Kidney epithelial cell (primary cell): ENCODE results near the gene MRPS27. TPM values are rescaled to one million over a fixed set of nuclear protein-coding genes. Genes with fewer than 3 reads are reported as not detected.

Source experiments
- DNase-seq: peaks from one replicate; pipeline ENCODE4 v3.0.0-alpha.2; 2010; ENCODE audit warnings: low read depth
- H3K27me3 ChIP-seq: 2 replicates; pipeline ENCODE4 v1.6.0; 2011; ENCODE audit warnings: low read length; ENCODE audit not compliant: control insufficient read depth, insufficient read depth
- H3K36me3 ChIP-seq: 2 replicates; pipeline ENCODE4 v1.5.1; 2011; ENCODE audit warnings: low read length; ENCODE audit not compliant: control insufficient read depth, insufficient read depth
- H3K4me3 ChIP-seq: 2 replicates; pipeline ENCODE4 v1.5.1; 2011; ENCODE audit warnings: low read depth, mild to moderate bottlenecking, control low read depth, low read length
- total RNA-seq: library from RNA; depleted of rRNA; stranded (reverse); fragments of >200 nt; gene quantifications from 2 replicates; pipeline ENCODE4 v1.2.3, GENCODE V29; 2015
- TF ChIP-seq, protein P1 (sequence below): IDR thresholded peaks from 2 replicates; pipeline ENCODE4 v1.5.1; 2011; ENCODE audit warnings: mild to moderate bottlenecking, moderate library complexity, low read length, control low read depth, inconsistent platforms; ENCODE audit not compliant: insufficient read depth, poor library complexity, severe bottlenecking

Gene MRPS27
- total RNA-seq, 1 donor from 2014 or later: 67.3 TPM

DNA sequence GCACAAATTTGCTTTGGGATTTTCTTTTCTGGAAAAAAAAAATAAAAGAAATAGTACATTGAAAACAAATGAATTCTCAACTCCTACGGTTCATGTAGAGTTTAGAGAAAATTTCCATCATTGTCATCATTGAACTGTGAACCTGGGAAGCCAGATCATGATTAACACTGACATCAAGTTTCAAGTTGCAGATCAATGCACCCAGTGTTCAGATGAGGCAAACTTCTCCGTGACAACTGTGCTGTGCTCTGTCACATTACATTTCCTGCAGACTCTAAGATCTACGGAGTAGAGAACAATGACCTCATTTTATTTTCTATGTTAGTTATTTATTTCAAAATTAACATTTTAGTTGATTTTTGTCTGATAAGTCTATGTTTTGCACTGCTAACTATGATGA lies 113.0 kb downstream of the MRPS27 start:
- Histone ChIP-seq H3K4me3 (no peak overlapping the region), H3K27me3 (no peaks in the 10 kb centered on the region), H3K36me3 (no peaks in the 10 kb centered on the region)
- DNase-seq: no peak
- TF ChIP-seq, protein P1, sequence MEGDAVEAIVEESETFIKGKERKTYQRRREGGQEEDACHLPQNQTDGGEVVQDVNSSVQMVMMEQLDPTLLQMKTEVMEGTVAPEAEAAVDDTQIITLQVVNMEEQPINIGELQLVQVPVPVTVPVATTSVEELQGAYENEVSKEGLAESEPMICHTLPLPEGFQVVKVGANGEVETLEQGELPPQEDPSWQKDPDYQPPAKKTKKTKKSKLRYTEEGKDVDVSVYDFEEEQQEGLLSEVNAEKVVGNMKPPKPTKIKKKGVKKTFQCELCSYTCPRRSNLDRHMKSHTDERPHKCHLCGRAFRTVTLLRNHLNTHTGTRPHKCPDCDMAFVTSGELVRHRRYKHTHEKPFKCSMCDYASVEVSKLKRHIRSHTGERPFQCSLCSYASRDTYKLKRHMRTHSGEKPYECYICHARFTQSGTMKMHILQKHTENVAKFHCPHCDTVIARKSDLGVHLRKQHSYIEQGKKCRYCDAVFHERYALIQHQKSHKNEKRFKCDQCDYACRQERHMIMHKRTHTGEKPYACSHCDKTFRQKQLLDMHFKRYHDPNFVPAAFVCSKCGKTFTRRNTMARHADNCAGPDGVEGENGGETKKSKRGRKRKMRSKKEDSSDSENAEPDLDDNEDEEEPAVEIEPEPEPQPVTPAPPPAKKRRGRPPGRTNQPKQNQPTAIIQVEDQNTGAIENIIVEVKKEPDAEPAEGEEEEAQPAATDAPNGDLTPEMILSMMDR: no peak

DNA sequence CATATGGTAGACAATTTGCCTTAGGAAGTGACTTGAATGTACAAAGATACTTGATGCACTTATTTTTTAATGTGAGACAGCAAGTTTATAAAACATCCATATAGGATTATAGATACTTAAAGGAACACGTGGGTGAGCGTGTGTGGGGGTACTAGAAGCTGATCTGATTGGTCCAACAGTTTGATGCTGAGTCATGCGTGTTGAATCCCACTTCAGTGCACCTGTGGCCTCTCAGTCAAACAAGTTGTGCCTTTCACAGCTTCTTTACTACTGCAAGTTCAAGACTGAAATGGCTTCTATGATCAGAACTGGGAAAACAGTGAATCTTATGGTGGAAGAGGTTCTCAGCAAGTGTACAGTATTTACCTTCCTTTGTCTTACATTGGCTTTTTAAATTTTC lies 113.9 kb downstream of the MRPS27 start:
- H3K27me3 ChIP-seq: no peaks in the 10 kb centered on the region
- TF ChIP-seq, protein P1: no peak
- no peaks in the 10 kb centered on the region for H3K36me3 ChIP-seq
- H3K4me3 ChIP-seq: no peak overlapping the region
- no peak for DNase-seq

DNA sequence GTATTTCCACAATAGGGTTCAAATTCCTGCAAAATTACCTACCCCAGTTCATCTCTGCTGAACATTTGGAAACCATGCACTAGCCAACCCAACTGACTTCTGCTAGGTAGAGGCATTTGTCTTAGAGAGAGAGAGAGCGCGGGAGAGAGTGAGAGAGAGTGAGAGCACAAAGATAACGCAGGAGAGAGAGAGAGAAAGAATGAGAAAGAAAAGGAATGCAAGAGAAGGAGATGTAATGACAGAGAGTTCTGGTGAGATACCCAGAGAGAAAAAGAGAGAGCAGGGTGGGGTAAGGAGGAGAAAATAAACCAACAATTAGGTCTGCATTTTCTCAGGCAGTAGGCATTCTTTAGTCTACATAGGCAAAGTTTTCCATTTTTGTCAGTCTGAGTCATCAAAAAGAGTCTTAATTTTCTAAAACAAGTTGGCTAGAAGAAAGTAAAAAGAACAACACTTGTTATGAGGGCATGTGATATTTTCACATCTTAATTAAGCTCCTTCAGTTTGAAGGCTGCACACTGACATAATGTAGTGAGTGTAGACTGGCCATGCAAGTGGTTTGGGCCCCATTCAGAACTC lies 114.5 kb downstream of the MRPS27 start:
- no peak for DNase-seq
- Histone ChIP-seq H3K27me3 (no peaks in the 10 kb centered on the region), H3K36me3 (no peaks in the 10 kb centered on the region), H3K4me3 (no peak overlapping the region)
- TF ChIP-seq, protein P1: no peak

DNA sequence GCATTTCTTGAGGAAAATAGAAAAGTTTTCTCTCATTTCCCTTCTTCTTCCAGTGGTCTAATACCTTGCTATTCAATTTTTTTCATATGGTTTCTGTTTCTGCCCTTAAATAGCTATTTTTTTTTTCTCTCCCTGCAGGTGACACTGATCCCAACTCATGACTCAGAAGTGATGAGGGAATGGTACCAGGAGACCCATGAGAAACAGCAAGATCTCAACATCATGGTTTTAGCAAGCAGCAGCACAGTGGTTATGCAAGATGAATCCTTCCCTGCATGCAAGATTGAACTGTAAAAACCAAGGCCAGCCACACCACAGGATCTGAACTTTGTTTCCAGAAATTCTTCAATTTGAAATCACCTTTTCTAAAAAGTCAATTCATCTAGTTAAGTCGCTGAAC lies 115.1 kb downstream of the MRPS27 start:
- DNase-seq: no peak
- no peaks in the 10 kb centered on the region for H3K36me3 ChIP-seq
- TF ChIP-seq, protein P1: no peak

DNA sequence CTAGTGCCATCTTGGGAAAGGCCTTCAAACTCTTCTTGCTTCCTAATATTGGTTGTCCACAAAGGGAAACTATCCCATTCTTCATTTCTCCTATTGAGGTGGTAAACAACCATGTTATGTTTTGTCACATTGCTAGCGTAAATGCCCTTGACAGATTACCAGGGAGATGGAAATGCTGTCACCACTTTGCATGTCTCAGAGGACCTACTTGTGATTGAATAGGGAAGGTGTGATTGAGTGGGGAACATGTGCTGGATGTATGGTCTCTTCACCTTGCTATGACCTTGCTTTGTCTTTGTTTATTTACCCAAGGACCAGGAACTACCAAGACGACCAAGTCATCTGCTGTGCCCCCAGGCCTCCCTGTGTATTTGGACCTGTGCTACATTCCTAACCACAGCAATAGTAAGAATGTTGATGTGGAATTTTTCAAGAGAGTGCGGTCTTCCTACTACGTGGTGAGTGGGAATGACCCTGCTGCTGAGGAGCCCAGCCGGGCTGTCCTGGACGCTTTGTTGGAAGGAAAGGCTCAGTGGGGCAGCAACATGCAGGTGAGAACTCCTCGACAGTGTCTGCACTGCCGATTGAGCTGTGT lies 116.7 kb downstream of the MRPS27 start:
- Histone ChIP-seq H3K36me3 (no peaks in the 10 kb centered on the region), H3K27me3 (no peaks in the 10 kb centered on the region), H3K4me3 (no peak overlapping the region)
- TF ChIP-seq, protein P1: no peak
- DNase-seq: no peak

More for the DNA sequence above, 115.1 kb downstream of the MRPS27 start:
- H3K4me3 ChIP-seq: no peak overlapping the region
- no peaks in the 10 kb centered on the region for H3K27me3 ChIP-seq

DNA sequence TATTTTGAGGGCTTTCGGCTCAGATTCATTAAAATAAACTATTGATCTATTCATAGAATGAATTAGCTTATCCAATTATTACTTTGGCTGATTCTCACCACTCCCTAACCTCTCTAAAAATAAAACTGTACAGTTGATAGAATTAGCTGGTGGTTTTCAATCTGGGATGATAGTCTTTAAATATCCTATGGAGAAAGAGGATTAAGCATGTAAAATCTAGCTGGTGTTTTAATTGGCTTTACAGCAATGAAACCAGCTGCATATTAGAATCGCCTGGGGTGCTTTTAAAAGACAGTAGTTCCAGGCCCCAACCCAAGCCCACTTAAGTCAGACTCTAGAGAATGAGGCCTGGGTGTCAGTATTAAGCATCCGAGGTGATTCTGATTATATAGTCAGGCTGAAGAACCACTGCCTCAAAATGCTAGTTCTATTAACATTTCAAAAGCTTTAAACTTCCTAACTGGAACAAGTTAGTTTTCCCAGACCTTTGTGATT lies 117.7 kb downstream of the MRPS27 start:
- H3K36me3 ChIP-seq: peaks cover 1% of the 10 kb centered on the region
- H3K4me3 ChIP-seq: no peak overlapping the region
- no peaks in the 10 kb centered on the region for H3K27me3 ChIP-seq
- TF ChIP-seq, protein P1: no peak
- DNase-seq: no peak
